ENCODE results near the gene SEC14L3. TPM values are rescaled to one million over a fixed set of nuclear protein-coding genes. Genes with fewer than 3 reads are reported as not detected.

The SEC14L3 gene
- total and polyA plus RNA-seq, 2 of the 13 experiments (the other 11 are each of a cell fraction or from before 2014, with no cell fraction given), result not detected

GRCh38 chr22:30421695-30422480, 49.9 kb downstream of the SEC14L3 start (continued):
- TF ChIP-seq ZBTB40 (IDR thresholded peaks at IDR 0.05) (no peak), ZBTB40 (CRISPR knock-in tag; IDR thresholded peaks at IDR 0.05) (no peak; the same call in 1 of the 2 replicates), GATA4 (IDR thresholded peaks at IDR 0.05; ENCODE audit: borderline replicate concordance, low read depth) (no peak), ZNF646 (CRISPR knock-in tag; IDR thresholded peaks at IDR 0.05) (no peak), MED8 (CRISPR knock-in tag; IDR thresholded peaks at IDR 0.05; ENCODE audit: insufficient replicate concordance) (no peak), CC2D1A (CRISPR knock-in tag; IDR thresholded peaks at IDR 0.05) (no peak), AFF4 (CRISPR knock-in tag; IDR thresholded peaks at IDR 0.05) (no peak), ZNF160 (CRISPR knock-in tag; IDR thresholded peaks at IDR 0.05) (no peak), ZNF709 (CRISPR knock-in tag; IDR thresholded peaks at IDR 0.05) (no peak)

Data from HepG2 (cell line).